ENCODE data around the gene RARA. TPM values are rescaled to one million over a fixed set of nuclear protein-coding genes. Genes with fewer than 3 reads are reported as not detected.

Gene RARA
- polyA plus RNA-seq, 1 donor = 47.0 TPM

GRCh38 chr17:40315206-40315605, 6.2 kb downstream of the RARA start:
- Histone ChIP-seq H3K36me3 (ENCODE audit: control insufficient read depth, insufficient read depth, low read length) (no peaks in the 10 kb centered on the region), H3K4me3 (ENCODE audit: low read length) (no peak overlapping the region), H3K27me3 (ENCODE audit: control insufficient read depth, insufficient read depth, low read length) (no peaks in the 10 kb centered on the region), H3K27ac (ENCODE audit: low read length) (peak overlapping the region; percentile 29), H3K4me1 (ENCODE audit: control insufficient read depth, insufficient read depth, low read length) (peaks cover 63% of the 10 kb centered on the region), H3K9me3 (ENCODE audit: control insufficient read depth, low read depth, low read length) (no peaks in the 10 kb centered on the region)
- no CpG with 5 or more reads among the region's 3 CpGs for WGBS (ENCODE audit: insufficient coverage, low lambda C conversion rate)
- no peak for DNase-seq

GRCh38 chr17:40315678-40316570, 6.9 kb downstream of the RARA start:
- WGBS (ENCODE audit: insufficient coverage, low lambda C conversion rate) = no CpG with 5 or more reads among the region's 9 CpGs
- H3K4me3 ChIP-seq (ENCODE audit: low read length) = peak overlapping the region; percentile 25
- DNase-seq = peak in 1 of 2 donors; percentile 72
- H3K4me1 ChIP-seq (ENCODE audit: control insufficient read depth, insufficient read depth, low read length) = peaks cover 65% of the 10 kb centered on the region
- peak overlapping the region; percentile 53 for H3K27ac ChIP-seq (ENCODE audit: low read length)
- no peaks in the 10 kb centered on the region for H3K9me3 ChIP-seq (ENCODE audit: control insufficient read depth, low read depth, low read length)
- H3K27me3 ChIP-seq (ENCODE audit: control insufficient read depth, insufficient read depth, low read length) = no peaks in the 10 kb centered on the region
- H3K36me3 ChIP-seq (ENCODE audit: control insufficient read depth, insufficient read depth, low read length) = no peaks in the 10 kb centered on the region

GRCh38 chr17:40316571-40317344, 7.8 kb downstream of the RARA start:
- DNase-seq = peak; percentile 66 to 77
- H3K9me3 ChIP-seq (ENCODE audit: control insufficient read depth, low read depth, low read length) = no peaks in the 10 kb centered on the region
- WGBS (ENCODE audit: insufficient coverage, low lambda C conversion rate) = no CpG with 5 or more reads among the region's 38 CpGs
- peak overlapping the region; percentile 54 for H3K27ac ChIP-seq (ENCODE audit: low read length)
- H3K4me3 ChIP-seq (ENCODE audit: low read length) = peak overlapping the region; percentile 25
- H3K27me3 ChIP-seq (ENCODE audit: control insufficient read depth, insufficient read depth, low read length) = no peaks in the 10 kb centered on the region
- no peaks in the 10 kb centered on the region for H3K36me3 ChIP-seq (ENCODE audit: control insufficient read depth, insufficient read depth, low read length)
- peaks cover 64% of the 10 kb centered on the region for H3K4me1 ChIP-seq (ENCODE audit: control insufficient read depth, insufficient read depth, low read length)

GRCh38 chr17:40317345-40317873, 8.4 kb downstream of the RARA start:
- Histone ChIP-seq H3K9me3 (ENCODE audit: control insufficient read depth, low read depth, low read length) (no peaks in the 10 kb centered on the region), H3K36me3 (ENCODE audit: control insufficient read depth, insufficient read depth, low read length) (no peaks in the 10 kb centered on the region), H3K27me3 (ENCODE audit: control insufficient read depth, insufficient read depth, low read length) (no peaks in the 10 kb centered on the region), H3K27ac (ENCODE audit: low read length) (peak overlapping the region; percentile 54), H3K4me3 (ENCODE audit: low read length) (peak overlapping the region; percentile 99), H3K4me1 (ENCODE audit: control insufficient read depth, insufficient read depth, low read length) (peaks cover 67% of the 10 kb centered on the region)
- no CpG with 5 or more reads among the region's 6 CpGs for WGBS (ENCODE audit: insufficient coverage, low lambda C conversion rate)
- DNase-seq = peak in 1 of 2 donors; percentile 48

- H3K27ac ChIP-seq (ENCODE audit: low read length) = peak overlapping the region; percentile 54
- peak; percentile 96 to 98 for DNase-seq
- 0% methylated on average over 3 of the region's 70 CpGs for WGBS (ENCODE audit: insufficient coverage, low lambda C conversion rate)
- peak overlapping the region; percentile 99 for H3K4me3 ChIP-seq (ENCODE audit: low read length)
- H3K27me3 ChIP-seq (ENCODE audit: control insufficient read depth, insufficient read depth, low read length) = no peaks in the 10 kb centered on the region
- peaks cover 73% of the 10 kb centered on the region for H3K4me1 ChIP-seq (ENCODE audit: control insufficient read depth, insufficient read depth, low read length)
- H3K9me3 ChIP-seq (ENCODE audit: control insufficient read depth, low read depth, low read length) = no peaks in the 10 kb centered on the region
- no peaks in the 10 kb centered on the region for H3K36me3 ChIP-seq (ENCODE audit: control insufficient read depth, insufficient read depth, low read length)
These were observed 9.2 kb downstream of the RARA start for GRCh38 chr17:40317880-40318829.

GRCh38 chr17:40318830-40319391, 9.9 kb downstream of the RARA start:
- Histone ChIP-seq H3K9me3 (ENCODE audit: control insufficient read depth, low read depth, low read length) (no peaks in the 10 kb centered on the region), H3K4me1 (ENCODE audit: control insufficient read depth, insufficient read depth, low read length) (peaks cover 79% of the 10 kb centered on the region), H3K27ac (ENCODE audit: low read length) (peak overlapping the region; percentile 16), H3K4me3 (ENCODE audit: low read length) (peak overlapping the region; percentile 99), H3K36me3 (ENCODE audit: control insufficient read depth, insufficient read depth, low read length) (no peaks in the 10 kb centered on the region), H3K27me3 (ENCODE audit: control insufficient read depth, insufficient read depth, low read length) (no peaks in the 10 kb centered on the region)
- no CpG with 5 or more reads among the region's 13 CpGs for WGBS (ENCODE audit: insufficient coverage, low lambda C conversion rate)
- peak in 1 of 2 donors; percentile 36 for DNase-seq

GRCh38 chr17:40319651-40320540, 10.9 kb downstream of the RARA start:
- WGBS (ENCODE audit: insufficient coverage, low lambda C conversion rate) = no CpG with 5 or more reads among the region's 11 CpGs
- H3K4me1 ChIP-seq (ENCODE audit: control insufficient read depth, insufficient read depth, low read length) = peaks cover 82% of the 10 kb centered on the region
- DNase-seq = no peak
- no peaks in the 10 kb centered on the region for H3K27me3 ChIP-seq (ENCODE audit: control insufficient read depth, insufficient read depth, low read length)
- no peaks in the 10 kb centered on the region for H3K9me3 ChIP-seq (ENCODE audit: control insufficient read depth, low read depth, low read length)
- H3K27ac ChIP-seq (ENCODE audit: low read length) = peak overlapping the region; percentile 55
- no peaks in the 10 kb centered on the region for H3K36me3 ChIP-seq (ENCODE audit: control insufficient read depth, insufficient read depth, low read length)
- H3K4me3 ChIP-seq (ENCODE audit: low read length) = peak overlapping the region; percentile 99

GRCh38 chr17:40320756-40321523, 12.0 kb downstream of the RARA start:
- no peaks in the 10 kb centered on the region for H3K9me3 ChIP-seq (ENCODE audit: control insufficient read depth, low read depth, low read length)
- no peaks in the 10 kb centered on the region for H3K36me3 ChIP-seq (ENCODE audit: control insufficient read depth, insufficient read depth, low read length)
- H3K4me1 ChIP-seq (ENCODE audit: control insufficient read depth, insufficient read depth, low read length) = peaks cover 77% of the 10 kb centered on the region
- WGBS (ENCODE audit: insufficient coverage, low lambda C conversion rate) = no CpG with 5 or more reads among the region's 19 CpGs
- H3K27me3 ChIP-seq (ENCODE audit: control insufficient read depth, insufficient read depth, low read length) = no peaks in the 10 kb centered on the region
- peak in 1 of 2 donors; percentile 59 for DNase-seq
- no peak overlapping the region for H3K4me3 ChIP-seq (ENCODE audit: low read length)
- peak overlapping the region; percentile 65 for H3K27ac ChIP-seq (ENCODE audit: low read length)
